HG02623 (cell line): ENCODE measurements around the gene SOS1.

ENCODE experiments used
- ATAC-seq: cut with Tn5 transposase; IDR thresholded peaks from one replicate; pipeline ENCODE4 v1.9.1; 2021; ENCODE audit warnings: moderate library complexity; ENCODE audit not compliant: unreplicated experiment

Gene SOS1

DNA sequence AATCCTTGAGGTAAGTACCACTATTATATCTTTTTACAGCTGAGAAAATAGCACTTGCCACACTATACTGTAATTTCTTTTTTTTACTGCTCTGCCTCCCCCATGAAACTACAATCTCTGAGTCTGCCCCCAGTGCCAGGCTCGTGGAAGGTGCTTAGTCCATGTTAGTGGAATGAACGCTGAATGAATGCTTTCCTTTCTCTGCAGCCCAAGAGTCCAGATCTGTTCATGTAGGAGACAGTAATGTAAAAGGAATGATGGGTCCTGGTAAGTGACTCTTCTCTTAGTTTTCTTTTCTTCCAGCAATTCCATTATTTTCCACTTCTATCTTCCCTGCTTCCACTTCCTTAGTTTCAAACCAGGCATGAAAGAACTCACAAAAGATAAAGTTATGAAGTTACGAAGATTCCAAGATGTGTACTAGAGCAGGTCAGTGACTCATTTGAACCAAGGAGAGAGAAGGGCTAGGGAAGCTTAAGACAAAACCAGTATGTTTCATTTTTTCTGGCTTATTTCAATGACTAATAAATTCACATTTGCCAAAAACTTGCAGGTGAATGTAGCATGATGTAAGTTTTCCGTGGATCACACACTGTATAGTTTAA lies 185.2 kb downstream of the SOS1 start:
- ATAC-seq, result no peak

DNA sequence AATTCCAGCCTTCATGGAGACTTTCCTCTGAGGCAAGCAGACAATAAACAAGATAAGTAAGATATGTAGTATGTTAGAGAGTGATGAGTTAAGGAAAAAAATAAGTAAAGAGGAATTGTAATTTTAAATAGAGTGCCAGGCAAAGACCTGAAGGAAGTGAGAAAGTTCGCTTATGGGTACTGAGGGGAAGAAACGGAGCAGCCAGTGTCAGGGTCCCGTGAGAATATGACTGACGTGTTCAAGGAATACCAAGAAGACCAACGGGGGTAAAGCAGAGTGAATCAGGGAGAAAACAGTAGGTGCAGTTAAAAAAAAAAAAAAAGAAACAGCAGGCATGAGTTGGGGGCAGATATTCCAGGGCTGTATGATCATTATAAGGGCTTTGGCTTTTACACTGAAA lies 186.1 kb downstream of the SOS1 start:
- no peak for ATAC-seq

DNA sequence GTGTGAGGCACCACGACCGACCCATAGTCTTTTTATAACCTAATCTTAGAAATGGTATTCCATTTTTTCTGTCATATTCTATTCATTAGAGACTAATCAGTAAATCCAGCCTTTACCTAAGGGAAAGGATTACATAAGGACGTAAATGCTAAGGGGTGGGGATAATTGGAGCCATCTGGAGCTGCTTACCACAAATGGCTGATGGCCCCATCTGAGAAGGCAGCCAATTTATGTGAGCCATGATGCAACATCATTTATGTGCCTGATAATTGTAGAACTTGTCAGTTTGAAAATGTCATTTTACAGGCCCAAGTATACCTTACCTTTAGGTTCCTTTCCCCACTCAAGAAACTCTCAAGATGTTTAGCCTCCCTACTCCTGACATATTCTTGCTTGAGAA lies 187.2 kb downstream of the SOS1 start:
- no peak for ATAC-seq

DNA sequence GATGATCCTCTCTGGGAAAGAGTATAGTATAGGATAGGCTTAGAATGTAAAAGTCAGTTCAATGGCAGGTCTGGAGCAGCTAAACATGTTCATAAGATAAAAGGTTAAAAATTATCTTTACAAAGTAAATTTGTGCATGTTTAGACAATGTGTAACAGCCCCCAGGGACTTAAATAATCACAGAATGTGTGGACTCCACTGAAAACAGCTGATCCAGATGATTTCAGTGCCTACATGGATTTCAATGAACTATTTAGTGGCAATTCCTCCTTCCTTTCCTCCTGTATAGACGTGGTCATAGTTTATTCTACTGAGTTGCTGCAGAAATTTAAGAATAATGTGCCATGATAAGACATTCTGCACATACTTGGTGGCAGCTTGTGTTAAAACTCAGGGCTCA lies 188.3 kb downstream of the SOS1 start:
- ATAC-seq, result no peak
